Omental fat pad (tissue), 4 donors: ENCODE measurements around the gene ATP8B4. TPM values are rescaled to one million over a fixed set of nuclear protein-coding genes. Genes with fewer than 3 reads are reported as not detected.

Source experiments
- ATAC-seq: fragments of 150-250 bp; one replicate; pipeline ENCODE4 v1.9.1; 2016; ENCODE audit warnings: mild to moderate bottlenecking, moderate library complexity; ENCODE audit not compliant: low FRiP score
- DNase-seq: peaks from one replicate; pipeline ENCODE4 v3.0.0-alpha.2; 2019; ENCODE audit warnings: low spot score
- total RNA-seq, 4 donors: library from RNA; depleted of rRNA; stranded (reverse); fragments of >200 nt; gene quantifications; one replicate each; pipeline ENCODE4 v1.1.0, GENCODE V29; 2016
- TF ChIP-seq, protein P1 (sequence below), 3 donors: fragments of 450-650 bp; IDR thresholded peaks; one replicate each; pipeline ENCODE4 v1.5.1; 2016 to 2017; ENCODE audit warnings: antibody characterized with exemption in 3 of 3, mild to moderate bottlenecking in 3 of 3, moderate library complexity in 2 of 3

The ATP8B4 gene
- total RNA-seq, 4 donors from 2014 or later, result 12.1 to 32.3 (median 16.5) TPM

GRCh38 chr15:50057196-50057595, 61.8 kb downstream of the ATP8B4 start:
- DNase-seq (no peak), ATAC-seq (no peak)
- TF ChIP-seq, protein P1, sequence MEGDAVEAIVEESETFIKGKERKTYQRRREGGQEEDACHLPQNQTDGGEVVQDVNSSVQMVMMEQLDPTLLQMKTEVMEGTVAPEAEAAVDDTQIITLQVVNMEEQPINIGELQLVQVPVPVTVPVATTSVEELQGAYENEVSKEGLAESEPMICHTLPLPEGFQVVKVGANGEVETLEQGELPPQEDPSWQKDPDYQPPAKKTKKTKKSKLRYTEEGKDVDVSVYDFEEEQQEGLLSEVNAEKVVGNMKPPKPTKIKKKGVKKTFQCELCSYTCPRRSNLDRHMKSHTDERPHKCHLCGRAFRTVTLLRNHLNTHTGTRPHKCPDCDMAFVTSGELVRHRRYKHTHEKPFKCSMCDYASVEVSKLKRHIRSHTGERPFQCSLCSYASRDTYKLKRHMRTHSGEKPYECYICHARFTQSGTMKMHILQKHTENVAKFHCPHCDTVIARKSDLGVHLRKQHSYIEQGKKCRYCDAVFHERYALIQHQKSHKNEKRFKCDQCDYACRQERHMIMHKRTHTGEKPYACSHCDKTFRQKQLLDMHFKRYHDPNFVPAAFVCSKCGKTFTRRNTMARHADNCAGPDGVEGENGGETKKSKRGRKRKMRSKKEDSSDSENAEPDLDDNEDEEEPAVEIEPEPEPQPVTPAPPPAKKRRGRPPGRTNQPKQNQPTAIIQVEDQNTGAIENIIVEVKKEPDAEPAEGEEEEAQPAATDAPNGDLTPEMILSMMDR (IDR thresholded peaks at IDR 0.05), result no peak

DNA sequence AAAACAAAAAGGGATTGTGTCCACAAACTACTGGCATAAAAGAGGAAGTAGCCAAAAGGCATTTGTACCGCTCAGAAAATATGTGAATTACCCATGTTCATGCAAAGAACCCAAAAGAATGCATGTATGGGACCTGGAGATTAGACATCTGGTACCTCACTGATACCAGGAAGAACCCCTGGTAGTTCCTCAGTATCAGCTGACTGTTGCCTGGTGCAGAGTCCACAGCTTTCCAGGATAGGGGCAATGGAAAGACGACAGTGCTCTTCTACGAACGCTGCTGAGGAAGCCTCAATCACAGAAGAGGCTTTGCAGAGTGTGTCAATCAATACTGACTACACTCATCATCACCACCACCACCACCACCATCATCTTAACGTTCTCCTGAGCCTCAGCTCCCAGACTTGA, 63.3 kb downstream of the ATP8B4 start:
- DNase-seq (no peak), ATAC-seq (no peak)
- TF ChIP-seq, protein P1 (IDR thresholded peaks at IDR 0.05), result no peak

- DNase-seq (no peak), ATAC-seq (peak; percentile 60)
- TF ChIP-seq, protein P1 (IDR thresholded peaks at IDR 0.05), result no peak
Measured at GRCh38 chr15:50055332-50055731, 63.7 kb downstream of the ATP8B4 start.

- TF ChIP-seq, protein P1 (IDR thresholded peaks at IDR 0.05), result no peak
- ATAC-seq, result no peak
- no peak for DNase-seq
Measured at GRCh38 chr15:50053055-50053856, 65.8 kb downstream of the ATP8B4 start.

- no peak for DNase-seq
- TF ChIP-seq, protein P1 (IDR thresholded peaks at IDR 0.05), result peak in 1 of 3 donors; percentile 7
- ATAC-seq, result peak; percentile 71
Measured at GRCh38 chr15:50051811-50052419, 67.1 kb downstream of the ATP8B4 start.

DNA sequence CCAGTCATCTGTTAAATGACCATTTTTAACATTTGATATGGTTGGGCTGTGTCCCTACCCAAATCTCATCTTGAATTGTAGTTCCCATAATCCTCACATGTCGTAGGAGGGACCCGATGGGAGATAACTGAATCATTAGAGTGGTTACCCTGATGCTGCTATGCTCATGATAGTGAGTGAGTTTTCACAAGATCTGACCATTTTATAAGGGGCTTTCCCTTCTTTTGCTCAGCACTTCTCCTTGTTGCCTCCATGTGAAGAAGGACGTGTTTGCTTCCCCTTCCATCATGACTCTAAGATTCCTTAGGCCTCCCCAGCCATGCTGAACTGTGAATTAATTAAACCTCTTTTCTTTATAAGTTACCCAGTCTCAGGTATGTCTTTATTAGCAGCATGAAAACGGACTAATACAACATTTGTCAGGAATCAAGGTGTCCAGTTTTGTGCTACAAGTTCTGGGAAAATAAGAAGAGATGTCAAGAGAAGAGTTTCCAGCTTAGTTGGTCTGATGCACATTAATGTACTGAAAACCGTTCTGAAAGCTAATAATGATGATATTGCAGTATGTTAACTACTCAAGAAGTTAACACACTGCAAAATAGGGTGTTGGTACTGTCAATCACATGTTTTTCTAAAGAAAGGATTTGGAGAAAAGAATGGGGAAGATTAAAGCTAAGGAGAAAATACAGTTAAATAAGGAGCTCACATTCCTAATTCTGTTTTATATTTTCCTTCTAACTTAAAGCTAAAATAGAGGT, 67.9 kb downstream of the ATP8B4 start:
- ATAC-seq (no peak), DNase-seq (no peak)
- TF ChIP-seq, protein P1 (IDR thresholded peaks at IDR 0.05), result no peak
